Right kidney (tissue), 1 donor: ENCODE results near the gene NCKAP5.
"Not testable (repeated sequence)": the region's sequence is repeated elsewhere in the genome, so short reads cannot be mapped to it uniquely, and the experiment has no call there.

Source experiments
- DNase-seq: peaks from one replicate; pipeline ENCODE4 v3.0.0-alpha.2; 2016

NCKAP5 gene

GRCh38 chr2:133521146-133521745 is 47.0 kb downstream of the NCKAP5 start:
- no peak for DNase-seq

- DNase-seq = not testable (repeated sequence)
Observed at GRCh38 chr2:133519677-133520076, 48.6 kb downstream of the NCKAP5 start.

GRCh38 chr2:133518700-133519344 is 49.4 kb downstream of the NCKAP5 start:
- no peak for DNase-seq

GRCh38 chr2:133517876-133518275 is 50.4 kb downstream of the NCKAP5 start:
- DNase-seq = no peak

GRCh38 chr2:133516405-133517026 is 51.7 kb downstream of the NCKAP5 start:
- DNase-seq = no peak

- DNase-seq = no peak
Observed at GRCh38 chr2:133515271-133515670, 53.0 kb downstream of the NCKAP5 start.

GRCh38 chr2:133513893-133514292 is 54.4 kb downstream of the NCKAP5 start:
- no peak for DNase-seq

- DNase-seq = no peak
Observed at GRCh38 chr2:133512121-133512520, 56.1 kb downstream of the NCKAP5 start.

- DNase-seq = no peak
Observed at GRCh38 chr2:133511679-133512078, 56.6 kb downstream of the NCKAP5 start.

- no peak for DNase-seq
Observed at GRCh38 chr2:133509777-133510176, 58.5 kb downstream of the NCKAP5 start.

GRCh38 chr2:133508546-133509165 is 59.6 kb downstream of the NCKAP5 start:
- no peak for DNase-seq

GRCh38 chr2:133506996-133507395 is 61.3 kb downstream of the NCKAP5 start:
- no peak for DNase-seq

GRCh38 chr2:133504566-133505505 is 63.4 kb downstream of the NCKAP5 start:
- no peak for DNase-seq

- no peak for DNase-seq
Observed at GRCh38 chr2:133503927-133504326, 64.3 kb downstream of the NCKAP5 start.

GRCh38 chr2:133503323-133503722 is 64.9 kb downstream of the NCKAP5 start:
- no peak for DNase-seq

GRCh38 chr2:133502678-133503077 is 65.6 kb downstream of the NCKAP5 start:
- DNase-seq = no peak

- DNase-seq = no peak
Observed at GRCh38 chr2:133500917-133501316, 67.3 kb downstream of the NCKAP5 start.

GRCh38 chr2:133498662-133499585 is 69.3 kb downstream of the NCKAP5 start:
- no peak for DNase-seq

GRCh38 chr2:133497951-133498565 is 70.2 kb downstream of the NCKAP5 start:
- DNase-seq = no peak

- DNase-seq = no peak
Observed at GRCh38 chr2:133497270-133497893, 70.9 kb downstream of the NCKAP5 start.
